Stimulated activated naive CD4-positive, alpha-beta T cell (primary cell): ENCODE measurements around the gene EDN3.

Experiments used
- DNase-seq, 6 experiments: peaks; one replicate each; lab custom pipeline; 2025; lab: John Stamatoyannopoulos, UW

The EDN3 gene

GRCh38 chr20:59300333-59301081 lies at the start of gene EDN3:
Gene EDN3, plus strand, starts transcription at chr20:59300611. Its CDS starts 202 bp downstream, at chr20:59300813.
- DNase-seq: no peak

- peak in 5 of 6 experiments; percentile 2 to 61 (median 45) for DNase-seq
These were observed 47.1 kb upstream of the EDN3 start for GRCh38 chr20:59253325-59253724.

GRCh38 chr20:59253779-59254319 lies 46.6 kb upstream of the EDN3 start:
- DNase-seq: peak in 4 of 6 experiments; percentile 7 to 49 (median 20)

GRCh38 chr20:59255256-59255655 lies 45.2 kb upstream of the EDN3 start:
- DNase-seq: no peak

GRCh38 chr20:59258221-59258621 lies 42.2 kb upstream of the EDN3 start:
- peak in 3 of 6 experiments; percentile 15 to 46 (median 39) for DNase-seq

- no peak for DNase-seq
These were observed 40.5 kb upstream of the EDN3 start for GRCh38 chr20:59259946-59260345.

GRCh38 chr20:59265298-59265697 lies 35.1 kb upstream of the EDN3 start:
- no peak for DNase-seq

- DNase-seq: no peak
These were observed 31.5 kb upstream of the EDN3 start for GRCh38 chr20:59268870-59269269.

GRCh38 chr20:59269411-59270025 lies 30.9 kb upstream of the EDN3 start:
- no peak for DNase-seq

GRCh38 chr20:59270380-59270779 lies 30.0 kb upstream of the EDN3 start:
- no peak for DNase-seq

- no peak for DNase-seq
These were observed 26.6 kb upstream of the EDN3 start for GRCh38 chr20:59273739-59274357.

- DNase-seq: no peak
These were observed 23.5 kb upstream of the EDN3 start for GRCh38 chr20:59276938-59277337.

- DNase-seq: no peak
These were observed 15.9 kb upstream of the EDN3 start for GRCh38 chr20:59284470-59284869.

GRCh38 chr20:59289994-59290393 lies 10.4 kb upstream of the EDN3 start:
- no peak for DNase-seq

GRCh38 chr20:59291740-59292383 lies 8.5 kb upstream of the EDN3 start:
- DNase-seq: no peak

GRCh38 chr20:59295531-59295930 lies 4.9 kb upstream of the EDN3 start:
- no peak for DNase-seq

- no peak for DNase-seq
These were observed 2.7 kb upstream of the EDN3 start for GRCh38 chr20:59297686-59298085.

GRCh38 chr20:59299945-59300332 lies 472 bp upstream of the EDN3 start:
- no peak for DNase-seq

GRCh38 chr20:59301343-59302007 lies 1.1 kb downstream of the EDN3 start:
- DNase-seq: no peak

GRCh38 chr20:59305908-59306655 lies 5.7 kb downstream of the EDN3 start:
- no peak for DNase-seq

- no peak for DNase-seq
These were observed 6.9 kb downstream of the EDN3 start for GRCh38 chr20:59307270-59307669.
